K562 (cell line): ENCODE data around the gene CCNJL.

ENCODE experiments used
- CEBPG ChIP-seq, 3 experiments: fragments of 200-800 bp in 1 of 3; sonication (Bioruptor generic) in 1 of 3; sonication (generic) in 1 of 3; formaldehyde crosslinking in 1 of 3; IDR thresholded peaks in 2 of 3; conservative IDR thresholded peaks in 1 of 3; 2 replicates each; pipeline versions ENCODE4 v1.6.1 to v1.8.0; 2016 to 2022; ENCODE audit warnings: missing compliant biosample characterization in 2 of 3, missing genetic modification characterization in 2 of 3, mild to moderate bottlenecking in 1 of 3, missing genetic modification reagents in 1 of 3
- CGGBP1 ChIP-seq: fragments of 250-450 bp; sonication (Bioruptor Pico); IDR thresholded peaks from 2 replicates; pipeline ENCODE4 v1.9.0; 2021; ENCODE audit warnings: mild to moderate bottlenecking
- EZH2 ChIP-seq: IDR thresholded peaks from 2 replicates; pipeline ENCODE4 v1.6.1; 2012; ENCODE audit warnings: low read depth, mild to moderate bottlenecking, inconsistent platforms, low read length, borderline replicate concordance
- GATA2 ChIP-seq: sonication (generic); formaldehyde crosslinking; IDR thresholded peaks from 2 replicates; pipeline ENCODE4 v1.4.0; 2020; ENCODE audit warnings: mild to moderate bottlenecking, missing genetic modification reagents
- MAX ChIP-seq: sonication (generic); formaldehyde crosslinking; IDR thresholded peaks from 2 replicates; pipeline ENCODE4 v1.9.0; 2022; ENCODE audit warnings: mild to moderate bottlenecking, missing genetic modification reagents
- TAF1 ChIP-seq: IDR thresholded peaks from 2 replicates; pipeline ENCODE4 v1.6.1; 2011; ENCODE audit warnings: mild to moderate bottlenecking, low read length, moderate library complexity; ENCODE audit not compliant: insufficient read depth, control insufficient read depth, severe bottlenecking; ENCODE audit errors: extremely low read depth
- TBP ChIP-seq: optimal IDR thresholded peaks from 2 replicates; pipeline ENCODE3; 2011; ENCODE audit warnings: low read depth, low read length, improper control_type of control experiment
- ZNF263 ChIP-seq: sonication (generic); formaldehyde crosslinking; IDR thresholded peaks from 2 replicates; pipeline ENCODE4 v1.8.0; 2022; ENCODE audit warnings: mild to moderate bottlenecking, missing genetic modification reagents, borderline replicate concordance

GRCh38 chr5:160347448-160347847 is 35.1 kb upstream of the CCNJL start:
- TF ChIP-seq EZH2 (no peak), ZNF263 (CRISPR knock-in tag) (no peak), MAX (CRISPR knock-in tag) (no peak), TAF1 (no peak), CGGBP1 (CRISPR knock-in tag) (no peak), GATA2 (no peak), CEBPG (CRISPR knock-in tag; IDR thresholded peaks at IDR 0.05) (no peak), CEBPG (tag; conservative IDR thresholded peaks at IDR 0.05 in 1 of 2, IDR thresholded peaks at IDR 0.05 in 1 of 2) (no peak), TBP (no peak)
